B cell (primary cell): ENCODE results near the gene KAZN. TPM values are rescaled to one million over a fixed set of nuclear protein-coding genes. Genes with fewer than 3 reads are reported as not detected.

Experiments used
- ATAC-seq: fragments of 200-7000 bp; cut with Tn5 transposase; one replicate; pipeline ENCODE4 v1.10.0; 2021; ENCODE audit warnings: low read depth, mild to moderate bottlenecking, moderate number of reproducible peaks, moderate library complexity
- CTCF ChIA-PET: fragments of 350-600 bp; sonication (Branson Sonifier 250); formaldehyde crosslinking; loops from one replicate; lab custom pipeline; 2021; ENCODE audit warnings: antibody characterized with exemption, inconsistent platforms; lab: Charles Lee
- POLR2A ChIA-PET: fragments of 350-600 bp; sonication (Branson Sonifier 250); formaldehyde crosslinking; loops from one replicate; lab custom pipeline; 2021; ENCODE audit warnings: antibody characterized with exemption; lab: Charles Lee
- DNase-seq: peaks from one replicate; pipeline ENCODE4 v3.0.0; 2013
- H2AFZ ChIP-seq: 2 replicates; pipeline ENCODE4 v1.6.1; 2012; ENCODE audit warnings: mild to moderate bottlenecking, low read depth, low read length; ENCODE audit not compliant: insufficient read depth, poor library complexity, severe bottlenecking
- H3K27ac ChIP-seq, 2 donors: 1 replicate in 1 of 2; 2 replicates in 1 of 2; pipeline ENCODE4 v1.5.1; 2012 to 2013; ENCODE audit warnings: low read length in 2 of 2, mild to moderate bottlenecking in 2 of 2, moderate library complexity in 1 of 2
- H3K27me3 ChIP-seq, 4 experiments: fragments of 200-600 bp in 1 of 4; sonication (generic) in 1 of 4; replicated peaks in 1 of 4; 1 replicate in 2 of 4; 2 replicates in 2 of 4; pipeline versions ENCODE4 v1.6.1 to v1.7.0; 2013 to 2016; ENCODE audit warnings: low read length in 3 of 4, mild to moderate bottlenecking in 2 of 4, mixed read lengths in 1 of 4, moderate library complexity in 1 of 4; ENCODE audit not compliant: insufficient read depth in 4 of 4, control insufficient read depth in 3 of 4; ENCODE audit errors: control extremely low read depth in 1 of 4
- H3K36me3 ChIP-seq, 2 experiments: replicated peaks in 1 of 2; 1 replicate in 1 of 2; 2 replicates in 1 of 2; pipeline versions ENCODE4 v1.6.1 to v1.7.1; 2013; ENCODE audit warnings: low read length in 1 of 2; ENCODE audit not compliant: insufficient read depth in 2 of 2, control insufficient read depth in 1 of 2; ENCODE audit errors: control extremely low read depth in 1 of 2, extremely low read depth in 1 of 2
- H3K4me1 ChIP-seq, 2 donors: fragments of 200-600 bp in 1 of 2; sonication (generic) in 1 of 2; 1 replicate in 1 of 2; 2 replicates in 1 of 2; pipeline versions ENCODE4 v1.5.1 to v1.6.1; 2013 to 2017; ENCODE audit warnings: low read length in 2 of 2; ENCODE audit not compliant: control insufficient read depth in 2 of 2, insufficient read depth in 2 of 2
- H3K4me2 ChIP-seq: replicated peaks from 2 replicates; pipeline ENCODE3; 2012; ENCODE audit warnings: mild to moderate bottlenecking, low read depth, low read length; ENCODE audit not compliant: poor library complexity, severe bottlenecking
- H3K4me3 ChIP-seq, 5 experiments: fragments of 200-600 bp in 1 of 5; sonication (generic) in 1 of 5; 1 replicate in 3 of 5; 2 replicates in 2 of 5; pipeline versions ENCODE4 v1.5.1 to v1.7.0; 2011 to 2016; ENCODE audit warnings: low read length in 4 of 5, mild to moderate bottlenecking in 4 of 5, low read depth in 2 of 5, control low read depth in 1 of 5, moderate library complexity in 1 of 5; ENCODE audit not compliant: insufficient read depth in 1 of 5; ENCODE audit errors: control extremely low read depth in 1 of 5, extremely low read depth in 1 of 5
- H3K79me2 ChIP-seq: fragments of 200-600 bp; sonication (generic); one replicate; pipeline ENCODE4 v1.6.0; 2016; ENCODE audit warnings: low read length; ENCODE audit not compliant: control insufficient read depth, insufficient read depth
- H3K9ac ChIP-seq: fragments of 200-600 bp; sonication (generic); 2 replicates; pipeline ENCODE4 v1.6.1; 2017; ENCODE audit warnings: mild to moderate bottlenecking, low read length, moderate library complexity
- H3K9me3 ChIP-seq, 3 donors: one replicate each; pipeline versions ENCODE4 v1.6.1 to v1.7.1; 2013; ENCODE audit warnings: low read length in 2 of 3; ENCODE audit not compliant: control insufficient read depth in 2 of 3, insufficient read depth in 1 of 3; ENCODE audit errors: control extremely low read depth in 1 of 3
- H4K20me1 ChIP-seq: 2 replicates; pipeline ENCODE4 v1.6.0; 2012; ENCODE audit warnings: mild to moderate bottlenecking, low read length; ENCODE audit not compliant: insufficient read depth, control insufficient read depth, poor library complexity, severe bottlenecking
- H3K27ac Mint-ChIP-seq: one replicate; pipeline ENCODE4 v1.8.0; 2021; ENCODE audit warnings: mixed read lengths
- H3K27me3 Mint-ChIP-seq: one replicate; pipeline ENCODE4 v1.8.0; 2021; ENCODE audit warnings: mixed read lengths
- H3K4me1 Mint-ChIP-seq: one replicate; pipeline ENCODE4 v1.8.0; 2021; ENCODE audit warnings: mixed read lengths
- H3K4me3 Mint-ChIP-seq: one replicate; pipeline ENCODE4 v1.8.0; 2021; ENCODE audit warnings: mixed read lengths
- H3K9me3 Mint-ChIP-seq: one replicate; pipeline ENCODE4 v1.8.0; 2022; ENCODE audit warnings: mixed read lengths; ENCODE audit not compliant: insufficient read depth
- CTCF ChIP-seq: fragments of 200-600 bp; IDR thresholded peaks from one replicate; pipeline ENCODE4 v1.8.0; 2022; ENCODE audit warnings: antibody characterized with exemption, mild to moderate bottlenecking
- EZH2 ChIP-seq: IDR thresholded peaks from 2 replicates; pipeline ENCODE4 v1.6.1; 2012; ENCODE audit warnings: borderline replicate concordance, low read depth, mild to moderate bottlenecking, moderate library complexity, low read length; ENCODE audit not compliant: insufficient read depth, poor library complexity, severe bottlenecking
- WGBS: methylation state at CpG from one replicate; pipeline ENCODE4 v1.1.5; 2013; ENCODE audit warnings: missing lambda C conversion rate; ENCODE audit not compliant: insufficient coverage; 5-methylcytosine and 5-hydroxymethylcytosine counted together
- intact Hi-C: fragments of 100-400 bp; cut with micrococcal nuclease; formaldehyde crosslinking; loops from one replicate; pipeline ENCODE4 v1.10.0; 2022
- polyA plus RNA-seq: library from polyadenylated mRNA; depleted of rRNA; stranded (reverse); fragments of >200 nt; gene quantifications from 2 replicates; pipeline ENCODE4 v1.2.3, GENCODE V29; 2012
- total RNA-seq, 2 donors: library from RNA; stranded (reverse); fragments of 120-200 nt in 1 of 2; gene quantifications; 1 replicate in 1 of 2; 2 replicates in 1 of 2; pipeline versions ENCODE4 v1.2.3 to v1.2.4, GENCODE V29; 2013 to 2022

The KAZN gene
- total and polyA plus RNA-seq, 2 donors (not counting 1 experiment from before 2014, with no cell fraction given): 0.13 to 0.39 TPM

GRCh38 chr1:15035236-15035635, 436.8 kb downstream of the KAZN start:
- Histone ChIP-seq H3K27me3 (no peaks in the 10 kb centered on the region), H3K4me2 (no peak overlapping the region), H3K4me3 (no peak overlapping the region), H2AFZ (no peak overlapping the region), H3K4me1 (no peaks in the 10 kb centered on the region), H3K9me3 (no peaks in the 10 kb centered on the region), H3K27ac (no peak overlapping the region), H3K9ac (no peak overlapping the region), H4K20me1 (no peaks in the 10 kb centered on the region), H3K79me2 (no peaks in the 10 kb centered on the region), H3K36me3 (no peaks in the 10 kb centered on the region)
- Mint-ChIP-seq H3K4me1 (peaks cover 6% of the 10 kb centered on the region), H3K4me3 (no peak overlapping the region), H3K9me3 (no peaks in the 10 kb centered on the region), H3K27me3 (no peaks in the 10 kb centered on the region), H3K27ac (no peak overlapping the region)
- CTCF ChIA-PET: no interaction called here
- ATAC-seq (no peak), DNase-seq (no peak)
- WGBS: 57% methylated on average over 1 of the region's 3 CpGs
- intact Hi-C loops: no loop called here
- POLR2A ChIA-PET: no interaction called here
- no peak for TF ChIP-seq CTCF
- no peak for TF ChIP-seq EZH2

- Mint-ChIP-seq H3K27me3 (no peaks in the 10 kb centered on the region), H3K27ac (no peak overlapping the region), H3K9me3 (no peaks in the 10 kb centered on the region), H3K4me3 (no peak overlapping the region), H3K4me1 (peaks cover 6% of the 10 kb centered on the region)
- no peaks in the 10 kb centered on the region for H3K36me3 ChIP-seq
- TF ChIP-seq EZH2: no peak
- no peak for TF ChIP-seq CTCF
- ChIA-PET CTCF (no interaction called here), POLR2A (no interaction called here)
- no peak overlapping the region for H3K27ac ChIP-seq
- H4K20me1 ChIP-seq: no peaks in the 10 kb centered on the region
- no peaks in the 10 kb centered on the region for H3K4me1 ChIP-seq
- no peak for ATAC-seq
- H3K4me3 ChIP-seq: no peak overlapping the region
- H2AFZ ChIP-seq: no peak overlapping the region
- intact Hi-C loops: no loop called here
- H3K9me3 ChIP-seq: no peaks in the 10 kb centered on the region
- DNase-seq: no peak
- no peaks in the 10 kb centered on the region for H3K79me2 ChIP-seq
- H3K4me2 ChIP-seq: no peak overlapping the region
- no peak overlapping the region for H3K9ac ChIP-seq
- H3K27me3 ChIP-seq: no peaks in the 10 kb centered on the region
- 83% methylated on average over 5 of the region's 10 CpGs for WGBS
Measured at GRCh38 chr1:15036101-15036500, 437.6 kb downstream of the KAZN start.
